ENCODE data around the gene MYCN.
"Not testable (repeated sequence)": the region's sequence is repeated elsewhere in the genome, so short reads cannot be mapped to it uniquely, and the experiment has no call there.

MYCN gene

DNA sequence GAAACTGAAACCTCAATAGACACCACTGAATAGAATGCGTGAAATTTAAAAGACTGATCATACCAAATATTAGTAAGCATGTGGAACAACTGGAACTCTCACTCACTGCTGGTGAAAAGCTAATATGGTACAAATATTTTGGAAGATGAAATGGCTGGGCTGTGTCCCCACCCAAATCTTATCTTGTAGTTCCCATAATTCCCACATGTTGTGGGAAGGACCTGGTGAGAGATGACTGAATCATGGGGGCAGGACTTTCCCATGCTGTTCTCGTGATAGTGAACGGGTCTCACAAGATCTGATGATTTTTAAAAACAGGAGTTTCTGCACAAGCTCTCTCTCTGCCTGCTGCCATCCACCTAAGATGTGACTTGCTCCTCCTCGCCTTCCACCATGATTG is 32.0 kb upstream of the MYCN start:
- CTCF ChIA-PET, result no interaction called here
- POLR2A ChIA-PET, result no interaction called here
- WGBS (ENCODE audit: insufficient coverage), result 100% methylated on average over 3 of the region's 4 CpGs

DNA sequence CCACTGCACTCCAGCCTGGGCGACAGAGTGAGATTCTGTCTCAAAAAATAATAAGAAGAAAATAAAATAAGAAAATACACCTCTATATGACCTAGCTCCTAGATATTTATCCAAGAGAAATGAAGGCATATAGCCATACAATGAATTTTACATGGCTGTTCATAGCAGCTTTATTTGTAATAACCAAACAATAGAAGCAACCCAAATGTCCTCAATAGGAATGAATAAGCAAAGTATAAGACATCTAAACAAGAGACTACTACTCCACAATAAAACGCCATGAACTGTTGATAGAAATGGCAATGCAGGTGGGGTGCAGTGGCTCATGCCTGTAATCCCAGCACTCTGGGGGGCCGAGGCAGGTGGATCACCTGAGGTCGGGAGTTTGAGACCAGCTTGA is 31.2 kb upstream of the MYCN start:
- CTCF ChIA-PET, result no interaction called here

More for the DNA sequence above, 32.0 kb upstream of the MYCN start:
- no peak for DNase-seq
- H3K27me3 ChIP-seq (replicated peaks in 2 of 5; ENCODE audit: control insufficient read depth in 4 of 5, insufficient read depth in 5 of 5, low read length in 4 of 5), result peaks cover 0 to under 1% (median 0%) of the 10 kb centered on the region in 5 experiments
- H3K36me3 ChIP-seq (ENCODE audit: control insufficient read depth in 4 of 4, insufficient read depth in 4 of 4, low read length in 3 of 4), result no peaks in the 10 kb centered on the region
- no peaks in the 10 kb centered on the region for H3K9me3 ChIP-seq (ENCODE audit: control extremely low read depth in 1 of 5, control insufficient read depth in 4 of 5, insufficient read depth in 2 of 5, low read depth in 1 of 5, low read length in 4 of 5)
- H3K4me3 ChIP-seq (ENCODE audit: control insufficient read depth in 1 of 7, extremely low read depth in 1 of 7, insufficient read depth in 4 of 7, low read depth in 2 of 7, low read length in 6 of 7), result no peak overlapping the region
- H3K4me1 ChIP-seq (ENCODE audit: control extremely low read depth in 1 of 4, control insufficient read depth in 4 of 4, insufficient read depth in 4 of 4, low read length in 3 of 4), result no peaks in the 10 kb centered on the region
- no peak overlapping the region for H3K27ac ChIP-seq (ENCODE audit: insufficient read depth in 1 of 2, low read depth in 1 of 2, low read length in 2 of 2, poor library complexity in 1 of 2, severe bottlenecking in 2 of 2)

GRCh38 chr2:15909736-15910135 is 30.6 kb upstream of the MYCN start:
- 85% methylated on average over 2 of the region's 4 CpGs for WGBS (ENCODE audit: insufficient coverage)
- Histone ChIP-seq H3K4me3 (ENCODE audit: control insufficient read depth in 1 of 7, extremely low read depth in 1 of 7, insufficient read depth in 4 of 7, low read depth in 2 of 7, low read length in 6 of 7) (no peak overlapping the region), H3K27me3 (replicated peaks in 2 of 5; ENCODE audit: control insufficient read depth in 4 of 5, insufficient read depth in 5 of 5, low read length in 4 of 5) (peaks cover 0 to 7% (median 0%) of the 10 kb centered on the region in 5 experiments), H3K36me3 (ENCODE audit: control insufficient read depth in 4 of 4, insufficient read depth in 4 of 4, low read length in 3 of 4) (no peaks in the 10 kb centered on the region), H3K27ac (ENCODE audit: insufficient read depth in 1 of 2, low read depth in 1 of 2, low read length in 2 of 2, poor library complexity in 1 of 2, severe bottlenecking in 2 of 2) (no peak overlapping the region), H3K9me3 (ENCODE audit: control extremely low read depth in 1 of 5, control insufficient read depth in 4 of 5, insufficient read depth in 2 of 5, low read depth in 1 of 5, low read length in 4 of 5) (no peaks in the 10 kb centered on the region), H3K4me1 (ENCODE audit: control extremely low read depth in 1 of 4, control insufficient read depth in 4 of 4, insufficient read depth in 4 of 4, low read length in 3 of 4) (no peaks in the 10 kb centered on the region)
- no peak for DNase-seq
- ChIA-PET CTCF (no interaction called here), POLR2A (interaction anchor here (0.6 kb wide), 1 partner anchor 338 kb away, joined by 3 read pairs; no protein-coding TSS in a partner anchor)

More for the DNA sequence above, 31.2 kb upstream of the MYCN start:
- 96% methylated on average over 3 of the region's 4 CpGs for WGBS (ENCODE audit: insufficient coverage)
- Histone ChIP-seq H3K4me1 (ENCODE audit: control extremely low read depth in 1 of 4, control insufficient read depth in 4 of 4, insufficient read depth in 4 of 4, low read length in 3 of 4) (no peaks in the 10 kb centered on the region), H3K27me3 (replicated peaks in 2 of 5; ENCODE audit: control insufficient read depth in 4 of 5, insufficient read depth in 5 of 5, low read length in 4 of 5) (peaks cover 0 to 5% (median 0%) of the 10 kb centered on the region in 5 experiments), H3K36me3 (ENCODE audit: control insufficient read depth in 4 of 4, insufficient read depth in 4 of 4, low read length in 3 of 4) (no peaks in the 10 kb centered on the region), H3K4me3 (ENCODE audit: control insufficient read depth in 1 of 7, extremely low read depth in 1 of 7, insufficient read depth in 4 of 7, low read depth in 2 of 7, low read length in 6 of 7) (no peak overlapping the region), H3K9me3 (ENCODE audit: control extremely low read depth in 1 of 5, control insufficient read depth in 4 of 5, insufficient read depth in 2 of 5, low read depth in 1 of 5, low read length in 4 of 5) (no peaks in the 10 kb centered on the region), H3K27ac (ENCODE audit: insufficient read depth in 1 of 2, low read depth in 1 of 2, low read length in 2 of 2, poor library complexity in 1 of 2, severe bottlenecking in 2 of 2) (no peak overlapping the region)
- POLR2A ChIA-PET, result interaction anchor here (0.6 kb wide), 1 partner anchor 339 kb away, joined by 3 read pairs; no protein-coding TSS in a partner anchor
- no peak for DNase-seq

- H3K4me1 ChIP-seq (ENCODE audit: control extremely low read depth in 1 of 4, control insufficient read depth in 4 of 4, insufficient read depth in 4 of 4, low read length in 3 of 4); H3K27ac ChIP-seq (ENCODE audit: insufficient read depth in 1 of 2, low read depth in 1 of 2, low read length in 2 of 2, poor library complexity in 1 of 2, severe bottlenecking in 2 of 2); POLR2A ChIA-PET; H3K27me3 ChIP-seq (replicated peaks in 2 of 5; ENCODE audit: control insufficient read depth in 4 of 5, insufficient read depth in 5 of 5, low read length in 4 of 5); CTCF ChIA-PET; H3K4me3 ChIP-seq (ENCODE audit: control insufficient read depth in 1 of 7, extremely low read depth in 1 of 7, insufficient read depth in 4 of 7, low read depth in 2 of 7, low read length in 6 of 7); DNase-seq; H3K9me3 ChIP-seq (ENCODE audit: control extremely low read depth in 1 of 5, control insufficient read depth in 4 of 5, insufficient read depth in 2 of 5, low read depth in 1 of 5, low read length in 4 of 5); H3K36me3 ChIP-seq (ENCODE audit: control insufficient read depth in 4 of 4, insufficient read depth in 4 of 4, low read length in 3 of 4): not testable (repeated sequence)
- WGBS (ENCODE audit: insufficient coverage), result 100% methylated on average over 1 of the region's 3 CpGs
Measured at GRCh38 chr2:15911270-15911669, 29.1 kb upstream of the MYCN start.

DNA sequence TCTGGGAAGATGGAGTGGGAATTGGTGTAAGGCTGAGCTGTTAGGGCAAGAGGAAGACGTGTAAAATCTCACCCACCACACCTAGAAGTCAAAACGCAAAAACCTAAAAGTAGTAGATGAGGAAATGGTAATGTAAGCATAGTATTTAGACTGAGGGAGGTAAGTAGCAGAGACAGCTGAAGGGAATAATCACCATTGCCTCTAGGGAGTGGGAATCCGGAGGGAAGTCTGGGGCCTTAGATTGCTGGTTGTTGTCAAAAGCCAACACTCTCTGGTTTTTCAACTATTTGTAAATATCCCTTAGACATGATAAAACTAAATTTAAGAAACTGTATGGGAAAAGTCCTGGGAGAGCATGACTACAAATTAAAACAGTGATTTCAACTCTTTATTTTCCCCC is 28.7 kb upstream of the MYCN start:
- CTCF ChIA-PET, result no interaction called here
- no peak for DNase-seq
- no peak overlapping the region for H3K4me3 ChIP-seq (ENCODE audit: control insufficient read depth in 1 of 7, extremely low read depth in 1 of 7, insufficient read depth in 4 of 7, low read depth in 2 of 7, low read length in 6 of 7)
- WGBS (ENCODE audit: insufficient coverage), result 100% methylated on average over 1 of the region's 3 CpGs
- no peaks in the 10 kb centered on the region for H3K36me3 ChIP-seq (ENCODE audit: control insufficient read depth in 4 of 4, insufficient read depth in 4 of 4, low read length in 3 of 4)
- H3K27ac ChIP-seq (ENCODE audit: insufficient read depth in 1 of 2, low read depth in 1 of 2, low read length in 2 of 2, poor library complexity in 1 of 2, severe bottlenecking in 2 of 2), result no peak overlapping the region
- POLR2A ChIA-PET, result no interaction called here
- H3K27me3 ChIP-seq (replicated peaks in 2 of 5; ENCODE audit: control insufficient read depth in 4 of 5, insufficient read depth in 5 of 5, low read length in 4 of 5), result peaks cover 0 to 7% (median 0%) of the 10 kb centered on the region in 5 experiments
- H3K9me3 ChIP-seq (ENCODE audit: control extremely low read depth in 1 of 5, control insufficient read depth in 4 of 5, insufficient read depth in 2 of 5, low read depth in 1 of 5, low read length in 4 of 5), result no peaks in the 10 kb centered on the region
- H3K4me1 ChIP-seq (ENCODE audit: control extremely low read depth in 1 of 4, control insufficient read depth in 4 of 4, insufficient read depth in 4 of 4, low read length in 3 of 4), result no peaks in the 10 kb centered on the region

GRCh38 chr2:15912203-15912602 is 28.1 kb upstream of the MYCN start:
- H3K36me3 ChIP-seq (ENCODE audit: control insufficient read depth in 4 of 4, insufficient read depth in 4 of 4, low read length in 3 of 4), result no peaks in the 10 kb centered on the region
- no peak for DNase-seq
- ChIA-PET POLR2A (no interaction called here), CTCF (no interaction called here)
- H3K4me3 ChIP-seq (ENCODE audit: control insufficient read depth in 1 of 7, extremely low read depth in 1 of 7, insufficient read depth in 4 of 7, low read depth in 2 of 7, low read length in 6 of 7), result no peak overlapping the region
- 95% methylated on average over 5 of the region's 10 CpGs for WGBS (ENCODE audit: insufficient coverage)
- H3K27ac ChIP-seq (ENCODE audit: insufficient read depth in 1 of 2, low read depth in 1 of 2, low read length in 2 of 2, poor library complexity in 1 of 2, severe bottlenecking in 2 of 2), result no peak overlapping the region
- no peaks in the 10 kb centered on the region for H3K9me3 ChIP-seq (ENCODE audit: control extremely low read depth in 1 of 5, control insufficient read depth in 4 of 5, insufficient read depth in 2 of 5, low read depth in 1 of 5, low read length in 4 of 5)
- no peaks in the 10 kb centered on the region for H3K4me1 ChIP-seq (ENCODE audit: control extremely low read depth in 1 of 4, control insufficient read depth in 4 of 4, insufficient read depth in 4 of 4, low read length in 3 of 4)
- peaks cover 0 to 7% (median 0%) of the 10 kb centered on the region in 5 experiments for H3K27me3 ChIP-seq (replicated peaks in 2 of 5; ENCODE audit: control insufficient read depth in 4 of 5, insufficient read depth in 5 of 5, low read length in 4 of 5)

DNA sequence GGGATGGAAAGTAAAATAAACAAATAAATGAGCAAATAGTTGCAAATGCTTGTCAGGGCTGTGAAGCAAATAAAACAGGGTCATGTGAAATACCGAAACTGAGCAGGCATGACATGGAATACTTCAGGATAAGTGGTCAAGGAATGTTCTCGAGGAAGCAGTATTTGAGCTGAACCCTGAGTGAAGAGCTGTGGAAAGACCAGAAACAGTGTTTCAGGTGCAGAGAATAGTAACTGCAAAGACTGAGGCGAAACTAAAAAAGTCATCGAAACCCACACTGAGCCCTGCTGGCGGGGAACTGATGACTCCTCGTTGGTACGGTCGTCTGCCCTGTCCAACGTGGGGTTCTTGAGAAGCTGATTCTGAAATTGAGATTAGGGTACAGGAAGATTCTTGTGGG is 27.2 kb upstream of the MYCN start:
- POLR2A ChIA-PET, result no interaction called here
- 95% methylated on average over 9 of the region's 9 CpGs for WGBS (ENCODE audit: insufficient coverage)

More for the DNA sequence above, 27.2 kb upstream of the MYCN start:
- H3K36me3 ChIP-seq (ENCODE audit: control insufficient read depth in 4 of 4, insufficient read depth in 4 of 4, low read length in 3 of 4), result no peaks in the 10 kb centered on the region
- peaks cover 0 to 7% (median 0%) of the 10 kb centered on the region in 5 experiments for H3K27me3 ChIP-seq (replicated peaks in 2 of 5; ENCODE audit: control insufficient read depth in 4 of 5, insufficient read depth in 5 of 5, low read length in 4 of 5)
- no peak overlapping the region for H3K4me3 ChIP-seq (ENCODE audit: control insufficient read depth in 1 of 7, extremely low read depth in 1 of 7, insufficient read depth in 4 of 7, low read depth in 2 of 7, low read length in 6 of 7)
- no peak overlapping the region for H3K27ac ChIP-seq (ENCODE audit: insufficient read depth in 1 of 2, low read depth in 1 of 2, low read length in 2 of 2, poor library complexity in 1 of 2, severe bottlenecking in 2 of 2)
- no peaks in the 10 kb centered on the region for H3K4me1 ChIP-seq (ENCODE audit: control extremely low read depth in 1 of 4, control insufficient read depth in 4 of 4, insufficient read depth in 4 of 4, low read length in 3 of 4)
- CTCF ChIA-PET, result no interaction called here
- no peaks in the 10 kb centered on the region for H3K9me3 ChIP-seq (ENCODE audit: control extremely low read depth in 1 of 5, control insufficient read depth in 4 of 5, insufficient read depth in 2 of 5, low read depth in 1 of 5, low read length in 4 of 5)
- DNase-seq, result no peak

All from common myeloid progenitor, CD34-positive (primary cell).